NCI-H748 treated with DMSO at 0.1 percent for 48 hours (cell line): ENCODE results near the gene SNCAIP.

ENCODE experiments used
- DNase-seq: peaks from one replicate; lab custom pipeline; 2025; lab: John Stamatoyannopoulos, UW

SNCAIP gene

DNA sequence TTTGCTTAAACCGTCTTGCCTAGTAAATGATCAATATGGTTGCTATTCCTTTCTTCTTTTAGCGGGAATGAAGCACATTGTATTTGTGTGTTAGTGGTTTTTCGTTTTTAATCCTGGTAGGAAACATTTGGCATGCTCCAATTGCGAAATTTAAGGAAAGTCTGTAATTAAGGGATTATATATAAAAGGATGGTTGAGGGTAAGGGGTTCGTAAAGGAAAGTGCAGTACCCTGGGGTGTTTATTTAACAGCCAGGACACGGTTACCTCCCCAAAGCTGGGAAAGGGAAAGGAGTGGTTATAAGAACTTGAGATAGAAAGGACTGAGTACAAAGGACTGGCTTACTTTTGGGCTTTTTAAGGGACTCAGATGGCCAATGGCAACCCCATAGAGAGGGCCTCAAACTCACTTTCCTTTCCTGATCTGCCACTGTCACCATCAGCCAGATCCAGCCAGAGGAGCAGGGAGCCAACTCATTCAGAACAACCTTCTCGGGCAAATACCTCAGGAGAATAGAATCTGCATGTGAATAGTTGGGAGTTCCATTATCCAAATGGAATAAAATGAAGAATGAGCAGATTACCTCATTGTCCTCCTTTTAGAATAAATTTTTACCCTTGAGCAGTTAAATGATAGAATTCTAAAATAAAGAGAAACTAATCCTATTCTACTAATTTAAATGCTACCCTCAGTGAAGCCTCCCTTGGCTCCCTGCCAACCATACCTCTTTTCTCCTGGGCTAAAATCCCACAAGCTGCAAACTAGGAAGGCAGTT lies 117.7 kb downstream of the SNCAIP start:
- DNase-seq: no peak

DNA sequence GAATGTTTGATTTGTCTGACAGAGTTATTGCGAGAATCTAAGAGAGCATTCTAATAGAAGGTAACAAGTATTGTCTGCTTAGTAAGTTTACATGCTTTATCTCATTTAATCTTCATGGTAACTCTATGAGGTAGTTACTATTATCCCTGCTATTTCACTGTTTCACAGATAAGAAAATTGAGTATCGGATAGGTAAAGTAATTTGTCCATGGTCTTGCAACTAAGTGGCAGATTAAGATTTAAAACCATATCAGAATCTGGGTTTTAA lies 118.2 kb downstream of the SNCAIP start:
- no peak for DNase-seq

DNA sequence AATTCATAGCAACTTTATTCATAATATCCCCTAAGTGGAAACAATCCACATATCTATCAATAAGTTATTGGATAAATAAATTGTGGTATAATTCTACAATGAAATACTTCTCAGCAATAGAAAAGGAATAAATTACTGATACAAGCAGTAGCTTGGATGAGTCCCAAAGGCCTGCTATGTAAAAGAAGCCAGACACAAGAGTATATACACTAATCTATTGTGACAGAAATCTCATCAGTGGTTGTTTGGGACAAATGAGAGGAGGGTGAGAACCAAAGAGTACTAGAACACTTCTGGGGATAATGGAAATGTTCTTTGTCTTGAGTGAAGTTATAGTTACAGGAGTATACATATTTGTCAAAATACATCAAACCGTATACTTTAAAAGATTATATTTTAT lies 119.3 kb downstream of the SNCAIP start:
- DNase-seq: no peak

DNA sequence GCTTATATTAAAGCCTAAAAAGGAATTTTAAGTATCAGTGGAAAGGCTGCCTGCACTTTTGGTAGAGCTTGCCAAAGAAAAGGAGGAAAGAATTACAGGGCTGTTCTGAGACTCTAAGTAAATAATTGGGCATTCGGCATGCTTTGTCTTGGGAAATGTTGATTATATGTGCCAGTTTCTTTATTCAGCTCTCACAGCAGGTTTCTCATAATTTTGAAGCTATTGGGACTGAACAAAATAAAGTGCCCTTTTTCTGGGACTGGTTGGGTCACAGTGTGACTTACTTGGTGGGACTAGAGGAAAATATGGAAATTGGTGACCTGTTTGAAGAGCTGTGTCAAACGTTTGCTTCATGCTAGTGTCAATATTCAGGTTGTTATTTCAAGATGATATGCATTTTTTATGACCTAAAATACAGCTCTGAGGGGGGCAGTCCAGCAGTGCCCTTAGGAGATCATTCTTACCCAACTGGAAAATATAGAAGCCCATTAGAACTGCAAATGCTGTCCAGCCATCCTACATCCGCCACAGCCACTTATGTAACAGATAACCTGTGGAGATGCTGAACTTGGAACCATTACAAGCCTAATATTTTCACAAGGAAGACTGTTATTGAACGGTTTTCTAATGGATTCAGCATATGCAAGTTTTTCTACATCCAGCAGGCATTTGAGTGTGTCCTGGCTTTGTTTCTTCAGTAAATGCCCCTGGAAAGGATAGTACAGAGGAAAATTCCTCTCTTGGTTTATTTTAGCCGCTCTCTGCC lies 122.4 kb downstream of the SNCAIP start:
- DNase-seq: peak; percentile 56

DNA sequence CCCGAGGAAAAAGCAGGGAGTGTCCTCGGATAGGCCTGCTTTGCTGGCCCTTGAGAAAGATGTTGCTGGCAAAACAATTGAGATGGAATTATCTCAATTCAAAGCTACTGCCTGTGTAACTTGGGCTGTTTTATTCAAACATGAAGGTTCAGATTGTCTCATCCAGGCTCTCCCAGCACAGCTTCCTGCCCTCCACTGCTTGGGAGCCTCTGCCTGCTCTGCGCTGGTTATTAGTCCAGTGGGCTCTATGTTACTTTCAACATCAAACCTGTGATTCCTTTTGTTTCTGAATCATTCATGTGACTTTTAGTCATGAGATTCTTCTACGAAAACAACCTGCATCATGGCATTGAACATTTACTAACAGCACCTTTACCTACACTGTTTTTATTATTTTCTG lies 123.2 kb downstream of the SNCAIP start:
- no peak for DNase-seq

DNA sequence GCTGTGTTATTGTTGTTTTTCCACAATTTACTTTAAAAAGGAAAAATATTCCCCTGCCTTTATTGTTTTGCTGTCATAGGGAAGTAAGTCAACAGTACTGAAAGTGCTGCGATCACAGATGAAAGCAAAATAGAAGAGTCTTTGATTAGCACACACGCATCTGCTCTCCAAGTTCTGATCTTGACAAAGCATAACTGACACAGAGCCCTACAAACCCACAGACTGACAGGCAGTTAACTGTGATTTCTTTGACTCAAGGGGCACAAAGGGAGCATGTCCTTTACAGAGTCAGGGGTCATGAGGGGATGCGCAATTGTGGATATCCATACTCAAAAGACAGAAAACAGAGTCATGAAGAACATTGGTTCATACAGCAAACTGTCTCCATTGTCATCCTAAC lies 123.7 kb downstream of the SNCAIP start:
- no peak for DNase-seq

DNA sequence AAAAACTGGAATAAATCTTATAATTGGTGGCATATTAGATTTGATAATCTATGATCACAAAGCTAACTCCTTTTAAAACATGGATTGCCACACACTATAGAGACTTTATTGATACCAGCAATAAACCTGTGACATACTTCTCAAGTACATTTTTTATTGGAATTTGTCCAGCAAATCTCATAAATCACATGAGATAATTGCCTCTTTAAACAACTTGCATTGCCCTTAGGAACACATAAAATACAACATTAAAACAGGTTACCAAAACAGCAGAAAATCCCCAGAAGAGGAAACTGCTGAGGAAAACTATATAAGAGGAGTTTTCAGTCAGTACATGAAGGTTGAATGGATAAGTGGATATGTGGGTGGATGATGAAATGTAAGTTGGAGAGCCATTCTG lies 124.6 kb downstream of the SNCAIP start:
- no peak for DNase-seq

DNA sequence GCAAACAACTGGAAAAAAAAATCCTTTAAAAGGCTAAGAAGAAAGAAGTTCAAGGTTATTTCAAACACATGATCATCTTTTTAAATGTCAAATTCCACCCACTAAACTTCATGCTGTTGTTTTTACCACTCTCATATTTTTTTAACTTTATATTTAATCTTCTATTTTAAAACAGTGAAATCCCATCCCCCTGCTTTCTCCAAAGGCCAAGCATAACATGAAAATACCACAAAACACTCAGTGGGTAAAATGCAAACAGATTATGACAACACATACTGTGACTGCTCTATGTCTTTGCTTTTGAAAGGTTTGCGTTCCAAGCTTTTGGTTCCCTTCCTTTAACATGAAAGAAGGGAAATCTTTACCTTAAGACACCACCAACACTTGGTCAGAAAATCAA lies 127.6 kb downstream of the SNCAIP start:
- DNase-seq: no peak

DNA sequence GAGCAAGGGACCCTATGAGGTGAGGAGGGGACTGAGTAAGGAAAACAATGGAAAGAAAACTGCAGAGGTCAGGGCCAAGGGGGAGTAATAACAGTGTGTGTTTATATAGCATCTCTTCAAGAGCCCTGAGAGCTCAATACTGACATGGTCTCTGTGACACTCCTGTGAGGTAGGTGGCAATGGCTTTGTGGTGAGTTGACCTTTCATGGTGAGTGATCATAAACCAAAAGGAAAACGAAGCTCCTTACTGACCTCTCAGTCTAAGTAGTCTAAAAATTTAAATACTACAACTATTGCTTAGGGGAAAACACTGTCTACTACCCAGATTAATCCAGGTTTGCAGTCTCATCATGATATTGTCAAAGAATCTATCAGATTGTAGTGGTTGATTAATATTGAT lies 130.9 kb downstream of the SNCAIP start:
- no peak for DNase-seq

DNA sequence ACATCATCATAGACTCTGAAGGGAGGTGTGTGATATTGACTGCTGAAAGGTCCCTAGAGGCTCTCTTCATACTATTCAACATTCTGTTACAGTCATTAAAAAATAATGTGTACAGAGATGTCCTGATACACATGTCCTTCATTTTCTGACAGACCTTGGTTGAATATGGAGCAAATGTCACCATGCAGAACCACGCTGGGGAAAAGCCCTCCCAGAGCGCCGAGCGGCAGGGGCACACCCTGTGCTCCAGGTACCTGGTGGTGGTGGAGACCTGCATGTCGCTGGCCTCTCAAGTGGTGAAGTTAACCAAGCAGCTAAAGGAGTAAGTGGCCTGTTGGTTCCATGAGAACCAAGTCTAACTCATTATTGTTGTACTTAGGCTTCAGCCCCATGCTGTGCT lies 132.4 kb downstream of the SNCAIP start:
- no peak for DNase-seq

DNA sequence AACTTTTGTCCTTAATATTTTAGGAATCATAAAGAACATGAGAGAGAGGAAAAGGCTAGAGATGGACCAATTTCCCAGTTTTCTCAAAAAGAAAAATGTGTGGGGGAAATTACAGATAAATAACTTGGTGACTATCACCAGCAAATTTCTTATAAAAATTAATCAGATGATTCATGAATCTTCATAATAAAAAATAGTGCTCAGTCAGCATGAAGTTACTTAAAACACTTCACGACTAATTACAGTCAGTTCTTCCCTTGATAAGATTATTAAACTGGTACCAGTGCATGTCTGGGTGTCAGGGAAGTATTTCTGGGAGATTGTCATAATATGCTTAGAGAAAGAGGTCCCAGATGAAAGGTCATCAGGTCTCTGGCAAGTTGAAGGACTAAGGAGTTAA lies 133.0 kb downstream of the SNCAIP start:
- DNase-seq: no peak

DNA sequence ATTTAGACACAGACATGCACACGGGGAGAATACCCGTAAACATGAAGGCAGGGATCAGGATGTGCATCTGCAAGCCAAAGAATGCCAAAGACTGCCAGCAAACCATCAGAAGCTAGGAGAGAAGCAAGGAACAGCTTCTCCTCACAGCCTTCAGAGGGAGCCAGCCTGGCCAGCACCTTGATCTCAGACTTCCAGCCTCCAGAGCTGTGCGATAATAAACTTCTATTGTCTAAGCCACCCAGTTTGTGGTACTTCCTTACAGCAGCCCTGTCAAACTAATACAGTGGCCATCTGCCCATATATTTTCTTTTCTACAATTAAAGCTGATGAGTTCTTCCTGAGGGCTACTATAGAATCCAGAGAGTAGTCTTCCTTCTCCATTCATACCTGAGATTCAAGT lies 135.0 kb downstream of the SNCAIP start:
- DNase-seq: no peak

DNA sequence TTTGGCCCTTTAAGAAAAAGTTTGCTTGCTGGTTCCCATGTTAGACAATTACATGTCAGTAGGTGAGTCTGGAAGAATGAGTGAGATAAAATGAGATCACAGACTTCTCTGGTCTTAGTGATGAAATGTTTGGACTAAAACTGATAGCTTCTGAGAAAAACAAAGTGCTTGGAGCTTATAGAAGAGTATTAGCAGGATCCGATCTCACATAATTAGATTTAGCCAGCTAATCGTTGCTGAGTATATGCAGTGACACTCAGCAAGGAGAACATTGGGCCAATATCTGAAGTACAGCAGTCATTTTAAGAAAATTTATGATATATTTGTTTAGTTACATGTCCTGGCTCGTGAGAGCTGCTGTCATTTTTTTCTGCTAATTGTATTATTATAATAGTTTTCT lies 135.8 kb downstream of the SNCAIP start:
- DNase-seq: no peak

DNA sequence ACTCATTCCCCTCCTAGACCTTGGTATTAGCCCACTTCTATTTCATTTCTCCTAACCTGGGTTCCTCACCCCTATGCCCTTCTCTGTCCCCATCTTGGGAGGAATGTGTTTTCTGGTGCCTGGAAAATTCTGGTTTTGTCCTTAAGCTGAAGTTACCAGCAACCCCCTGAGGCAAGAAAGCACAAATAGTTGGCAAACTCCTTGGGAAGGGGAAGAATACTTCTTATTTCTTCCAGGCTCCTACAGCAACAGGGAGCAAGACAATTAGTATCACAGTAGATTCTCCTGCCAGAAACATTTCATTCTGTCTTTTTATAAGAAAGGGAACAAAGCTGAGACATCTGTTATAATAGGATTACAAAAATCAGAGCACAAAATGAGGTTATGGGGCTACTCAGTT lies 142.5 kb downstream of the SNCAIP start:
- no peak for DNase-seq

DNA sequence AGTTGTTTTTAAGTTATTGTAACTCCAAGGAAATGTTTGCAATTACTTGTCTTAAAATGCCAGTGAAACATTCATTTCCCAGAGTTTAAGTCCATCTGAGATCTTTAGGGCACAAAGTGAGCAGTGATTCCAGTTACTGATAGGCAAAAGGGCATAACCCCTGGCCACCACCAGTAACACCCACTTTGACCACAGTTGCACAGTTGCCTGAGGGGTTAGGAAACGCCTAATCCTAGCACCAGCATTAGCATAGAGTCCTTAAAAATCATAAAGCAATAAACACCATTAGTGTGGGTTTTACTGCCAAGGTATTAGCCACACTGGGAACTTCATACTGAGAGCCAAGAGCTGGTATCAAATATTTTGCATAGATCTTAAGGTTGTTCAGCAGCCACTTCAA lies 143.9 kb downstream of the SNCAIP start:
- DNase-seq: no peak

DNA sequence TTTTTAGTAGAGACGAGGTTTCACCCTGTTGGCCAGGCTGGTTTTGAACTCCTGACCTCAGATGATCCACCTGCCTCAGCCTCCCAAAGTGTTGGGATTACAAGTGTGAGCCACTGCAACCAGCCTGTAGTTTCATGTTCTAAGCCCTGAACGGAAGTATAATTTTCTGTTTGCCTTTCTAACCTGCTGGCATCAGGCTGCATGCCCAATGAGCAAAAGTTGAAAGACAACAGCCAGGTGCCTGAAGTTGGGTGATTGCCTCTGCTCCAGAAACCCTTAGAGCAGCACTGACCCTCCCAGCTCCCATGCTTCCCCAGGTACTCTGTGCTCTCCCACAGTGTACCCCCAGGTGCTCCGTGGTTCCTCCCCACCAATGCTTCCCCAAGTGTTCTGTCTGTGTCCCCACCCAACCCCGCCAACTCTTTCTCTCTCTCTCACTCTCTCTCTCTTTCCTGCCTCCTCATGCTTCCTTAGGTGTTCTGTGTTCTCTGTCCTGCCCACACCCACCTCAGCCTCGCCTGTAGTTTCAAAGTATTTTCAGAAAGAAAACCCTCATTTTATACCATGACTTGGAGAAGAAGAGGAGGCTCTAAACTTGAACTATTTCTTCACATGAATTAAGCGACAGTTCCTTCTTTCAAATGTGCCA lies 145.3 kb downstream of the SNCAIP start:
- no peak for DNase-seq

DNA sequence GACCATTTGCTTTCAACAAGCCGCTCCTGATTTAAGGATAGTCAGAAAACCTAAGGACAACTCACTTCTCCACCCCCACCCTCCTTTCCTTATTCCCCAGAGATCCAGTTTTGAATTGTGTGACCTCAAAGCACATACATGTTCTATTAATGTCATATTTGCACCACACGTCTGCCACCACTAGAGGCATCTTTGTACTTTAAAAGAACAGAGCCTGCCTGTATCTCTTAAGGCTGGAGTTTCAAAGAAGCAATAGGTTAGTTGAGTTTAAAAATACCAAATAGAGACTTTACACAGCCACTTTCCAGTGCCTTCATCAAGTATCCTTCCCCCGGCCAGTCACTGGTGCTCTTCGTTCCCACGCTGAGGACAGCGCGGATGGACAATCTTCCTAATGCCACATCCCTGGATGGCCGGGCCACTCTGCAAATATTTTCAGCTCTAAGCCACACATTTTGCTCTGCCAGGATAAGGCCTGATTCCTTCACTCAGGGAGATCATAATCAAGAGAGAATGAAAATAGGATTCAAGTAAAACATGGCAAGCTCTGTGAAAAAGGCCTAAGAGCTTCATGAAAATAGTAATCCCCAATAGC lies 146.3 kb downstream of the SNCAIP start:
- no peak for DNase-seq

DNA sequence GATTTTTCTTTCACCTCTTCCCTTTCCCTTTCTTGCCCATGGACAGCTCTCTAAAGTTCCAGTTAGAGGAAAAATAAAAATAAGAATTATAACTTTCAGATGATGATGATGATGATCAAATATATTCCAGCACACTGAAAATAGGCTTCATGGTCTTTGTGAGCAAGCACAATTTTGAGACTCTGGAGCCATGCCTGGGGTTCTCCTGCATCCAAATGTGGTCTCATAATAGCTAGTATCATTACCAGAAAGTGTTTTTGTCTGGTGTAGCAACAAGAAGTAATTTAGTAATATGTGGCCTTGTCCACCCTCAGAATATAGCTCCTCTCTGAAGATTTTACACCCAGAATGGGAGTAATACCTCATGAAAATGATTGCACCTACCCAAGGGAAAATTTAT lies 150.4 kb downstream of the SNCAIP start:
- no peak for DNase-seq

DNA sequence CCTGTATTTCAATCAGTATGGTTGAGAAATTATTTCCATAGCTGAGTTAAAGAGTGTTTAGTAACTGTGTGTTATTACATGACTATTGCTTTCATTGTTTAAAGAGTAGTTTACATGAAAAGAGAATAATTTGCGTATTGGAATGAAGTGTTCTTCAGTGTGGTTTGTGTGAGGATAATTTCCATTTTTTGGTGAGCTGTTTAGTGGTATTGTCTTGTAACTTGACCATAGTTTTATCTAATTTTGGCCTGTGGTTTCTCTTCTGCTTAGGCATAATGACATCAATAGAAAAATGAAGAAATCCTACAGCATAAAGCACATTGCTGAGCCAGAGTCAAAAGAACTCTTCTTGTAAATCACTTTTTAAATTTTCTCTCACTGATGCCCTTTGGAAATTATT lies 151.2 kb downstream of the SNCAIP start:
- DNase-seq: no peak

DNA sequence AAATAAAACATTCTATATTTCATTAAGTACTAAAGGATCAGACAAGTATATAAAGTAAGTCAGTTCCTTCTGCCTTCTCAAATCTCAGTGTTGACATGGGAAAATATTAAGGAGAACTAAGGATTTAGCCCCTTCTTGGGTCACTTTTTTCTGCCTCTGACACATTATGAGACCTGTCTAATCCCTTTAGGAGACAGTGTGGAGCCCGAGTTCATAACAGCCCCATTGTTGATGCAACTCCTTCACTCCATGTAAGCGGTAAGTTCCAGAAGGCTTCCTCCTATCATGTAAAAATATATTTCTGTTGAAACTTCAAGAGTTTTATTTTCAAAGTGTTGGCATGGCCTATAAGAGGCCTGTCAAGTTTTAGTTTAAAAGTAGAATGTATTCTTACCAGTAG lies 152.2 kb downstream of the SNCAIP start:
- DNase-seq: no peak

DNA sequence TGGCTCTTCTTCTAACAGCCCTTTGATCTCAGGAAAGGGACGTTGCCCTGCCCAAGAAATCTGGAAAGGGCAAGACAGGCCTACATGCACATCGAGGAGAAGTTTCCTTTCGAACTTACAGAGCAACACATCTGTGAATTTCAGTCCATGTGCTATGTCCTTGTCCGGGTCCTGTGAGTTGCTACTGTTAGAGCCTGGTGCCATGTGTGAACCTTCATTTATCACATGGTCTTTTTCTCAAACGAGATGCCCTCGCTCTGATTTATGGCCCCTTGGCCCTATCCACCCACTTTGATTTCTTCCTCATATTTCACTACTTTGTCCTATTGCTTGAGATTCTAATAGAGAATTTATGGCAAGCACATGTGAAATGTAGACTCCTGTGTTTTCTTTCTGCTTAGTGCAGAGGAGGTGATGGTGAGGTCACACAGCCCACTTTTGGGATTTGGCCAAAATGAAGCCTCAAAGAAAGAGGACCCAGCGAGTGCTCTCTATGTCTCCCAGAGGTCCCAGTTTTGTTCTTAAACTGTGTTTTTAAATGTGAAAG lies 153.1 kb downstream of the SNCAIP start:
- DNase-seq: no peak

DNA sequence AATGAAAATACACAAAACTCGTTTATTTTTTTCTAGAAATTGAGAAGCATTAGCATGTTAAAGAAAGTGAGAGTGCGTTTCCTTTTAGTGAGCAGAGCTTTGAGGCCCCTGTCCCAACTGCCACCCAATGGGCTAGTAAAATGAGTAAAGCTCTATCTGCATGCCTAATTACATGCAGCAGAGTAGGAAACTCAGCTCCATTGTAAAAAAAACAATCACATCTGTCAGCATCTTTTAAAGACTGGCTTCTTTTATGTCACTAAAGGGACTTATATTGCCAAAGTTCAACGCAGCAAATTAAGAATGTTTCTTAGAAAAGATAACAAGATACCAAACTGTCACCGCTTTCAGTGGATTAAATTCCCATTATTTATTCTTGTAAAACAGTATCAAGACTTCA lies 154.0 kb downstream of the SNCAIP start:
- DNase-seq: no peak
